GM18505 (cell line): ENCODE results near the gene PDIA4.
"Not testable (repeated sequence)": the region's sequence is repeated elsewhere in the genome, so short reads cannot be mapped to it uniquely, and the experiment has no call there.

Experiments used
- ATAC-seq: cut with Tn5 transposase; IDR thresholded peaks from one replicate; pipeline ENCODE4 v1.9.1; 2021; ENCODE audit not compliant: unreplicated experiment
- POLR2A ChIP-seq: IDR thresholded peaks from 4 replicates; pipeline ENCODE4 v1.6.1; 2011; ENCODE audit warnings: borderline replicate concordance; ENCODE audit not compliant: insufficient read depth, insufficient read length; ENCODE audit errors: extremely low read depth

The PDIA4 gene

DNA sequence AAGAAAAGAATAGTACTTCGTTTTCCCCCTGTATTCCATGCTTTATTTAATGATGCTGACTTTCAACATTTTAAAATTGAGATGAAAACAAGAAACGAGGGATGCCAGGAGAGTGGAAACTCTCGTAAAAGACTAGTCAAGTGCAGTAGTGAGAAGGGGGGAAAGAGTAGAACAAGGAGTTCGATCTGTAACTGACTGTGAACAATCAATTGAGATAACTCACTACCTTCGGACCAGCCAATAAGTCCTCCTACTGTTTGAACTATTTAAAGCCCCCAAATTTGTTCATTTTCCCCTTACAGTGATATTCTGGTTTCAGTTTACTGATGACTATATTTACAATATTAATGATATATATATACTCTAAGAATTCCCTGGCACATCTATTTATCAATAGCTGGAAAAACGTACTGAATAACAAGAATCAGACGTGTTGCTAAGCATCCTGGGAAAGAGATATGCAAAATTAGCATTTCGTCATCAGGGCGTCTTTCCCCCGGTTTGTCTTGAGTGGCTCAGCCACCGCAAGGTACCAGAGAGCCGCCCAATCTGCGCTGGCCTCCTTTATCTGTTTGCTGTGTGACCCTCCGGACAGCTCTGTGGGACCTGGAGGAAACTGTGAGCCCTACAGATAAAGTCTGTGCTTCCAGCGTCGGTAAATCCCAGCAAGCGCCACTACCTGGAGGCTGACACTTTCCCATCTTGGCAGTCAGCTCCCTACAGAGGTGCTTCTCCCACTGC, 41.1 kb downstream of the PDIA4 start:
- ATAC-seq: peak; percentile 90
- peak; percentile 66 for TF ChIP-seq POLR2A

DNA sequence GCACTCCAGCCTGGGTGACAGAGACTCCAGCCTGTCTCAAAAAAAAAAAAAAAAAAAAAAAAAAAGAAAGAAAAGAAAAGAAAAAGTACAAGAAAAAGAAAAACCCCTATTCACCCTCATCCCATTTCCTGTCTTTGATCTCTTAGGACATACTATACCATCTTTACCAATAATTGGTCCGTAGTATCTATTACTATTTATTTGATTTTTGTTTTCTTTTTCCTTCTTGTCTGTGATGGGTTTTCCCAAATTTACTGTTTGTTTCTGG, 41.6 kb downstream of the PDIA4 start:
- ATAC-seq: no peak
- no peak for TF ChIP-seq POLR2A

DNA sequence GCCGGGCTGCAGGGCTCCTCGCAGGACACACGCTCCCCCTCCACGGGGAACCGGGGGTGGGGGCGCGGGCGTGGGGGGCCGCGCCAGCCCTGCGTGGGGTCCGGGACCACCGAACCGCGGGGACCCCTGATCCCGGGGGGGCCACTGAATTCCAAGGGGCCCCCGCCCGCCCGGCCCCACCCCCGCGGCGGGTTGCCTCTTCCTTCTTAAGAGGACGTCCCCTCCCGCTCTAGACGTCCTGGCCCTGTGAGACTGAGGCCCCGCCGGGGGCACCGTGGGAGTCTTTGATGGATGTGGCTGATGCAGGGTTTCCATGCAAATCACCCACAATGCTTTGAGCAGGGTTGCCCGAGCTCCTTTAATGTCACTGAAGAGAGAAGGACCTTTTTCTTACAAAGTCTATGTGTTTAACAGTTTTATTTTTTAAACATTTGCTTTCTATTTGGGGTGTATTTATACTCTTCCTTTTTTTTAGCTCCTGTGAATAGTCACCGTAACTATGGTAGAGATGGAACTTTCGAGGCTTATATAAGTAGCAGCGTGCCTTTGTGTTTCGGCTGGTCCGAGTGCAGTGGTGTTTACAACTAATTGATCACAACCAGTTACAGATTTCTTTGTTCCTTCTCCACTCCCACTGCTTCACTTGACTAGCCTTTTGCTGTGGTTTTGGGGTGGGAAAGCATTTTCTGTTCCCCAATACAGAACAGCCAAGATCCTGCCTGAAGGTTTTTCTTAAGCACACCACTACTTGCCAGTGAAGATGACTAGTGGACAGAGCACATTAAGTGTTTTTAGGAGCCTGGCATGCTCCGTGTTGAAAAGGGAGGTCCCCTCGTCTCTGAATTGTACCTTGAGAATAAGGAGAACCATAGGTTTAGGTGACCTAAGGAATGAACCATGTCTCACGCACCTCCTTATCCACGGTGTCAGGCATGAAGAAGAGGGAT, 44.8 kb downstream of the PDIA4 start:
- peak; percentile 58 for ATAC-seq
- TF ChIP-seq POLR2A: no peak

DNA sequence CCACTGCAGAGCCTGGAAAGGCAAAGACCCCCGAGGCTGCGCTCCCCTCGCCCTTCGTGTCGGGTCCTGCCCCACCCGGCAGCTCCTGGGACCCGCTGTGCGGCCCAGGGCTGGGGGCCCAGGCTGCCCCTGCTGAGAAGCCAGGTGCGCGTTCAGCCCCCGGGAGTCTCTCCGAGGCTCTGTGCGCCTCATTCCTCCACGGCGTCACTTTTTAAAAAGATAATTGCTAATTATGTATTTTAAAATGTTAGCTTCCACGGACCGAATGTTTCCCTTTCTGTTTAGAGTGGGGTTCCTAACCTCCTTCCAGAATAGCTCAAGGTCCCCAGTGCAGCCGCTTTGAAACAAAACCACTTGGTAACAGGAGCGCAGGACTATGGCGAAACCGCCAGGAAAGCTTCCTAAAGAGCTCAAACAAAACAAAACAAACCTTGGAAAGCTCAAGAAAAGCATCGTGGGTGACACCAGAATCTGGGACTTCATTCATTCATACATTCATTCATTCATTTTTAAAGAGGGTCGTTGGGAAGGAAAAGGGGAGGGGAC, 45.6 kb downstream of the PDIA4 start:
- no peak for ATAC-seq
- TF ChIP-seq POLR2A: no peak

DNA sequence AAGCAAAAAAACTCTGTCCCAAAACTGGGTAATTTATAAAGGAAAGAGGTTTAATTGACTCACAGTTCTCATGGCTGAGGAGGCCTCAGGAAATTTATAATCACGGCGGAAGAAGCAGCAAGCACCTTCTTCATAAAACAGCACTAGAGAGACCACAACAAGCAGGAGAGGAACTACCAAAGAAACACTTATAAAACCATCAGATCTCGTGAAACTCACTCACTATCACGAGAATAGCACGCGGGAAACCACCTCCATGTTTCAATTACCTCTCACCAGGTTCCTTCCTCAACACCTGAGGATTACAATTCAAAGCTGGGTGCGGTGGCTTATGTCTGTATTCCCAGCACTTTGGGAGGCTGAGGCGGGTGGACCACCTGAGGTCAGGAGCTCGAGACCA, 48.5 kb downstream of the PDIA4 start:
- no peak for ATAC-seq
- TF ChIP-seq POLR2A: no peak

DNA sequence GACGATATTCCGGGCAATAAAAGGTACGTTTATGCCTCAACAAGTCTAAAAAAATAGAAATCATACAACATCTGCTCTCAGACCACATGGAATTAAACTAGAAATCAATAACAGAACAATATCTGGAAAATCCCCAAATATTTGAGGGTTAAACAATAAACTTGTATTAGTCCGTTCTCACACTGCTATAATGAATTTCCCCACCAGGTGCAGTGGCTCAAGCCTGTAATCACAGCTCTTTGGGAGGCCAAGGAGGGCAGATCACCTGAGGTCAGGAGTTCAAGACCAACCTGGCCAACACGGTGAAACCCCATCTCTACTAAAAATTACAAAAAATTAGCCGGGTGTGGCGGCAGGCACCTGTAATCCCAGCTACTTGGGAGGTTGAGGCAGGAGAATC, 49.2 kb downstream of the PDIA4 start:
- ATAC-seq: not testable (repeated sequence)

DNA sequence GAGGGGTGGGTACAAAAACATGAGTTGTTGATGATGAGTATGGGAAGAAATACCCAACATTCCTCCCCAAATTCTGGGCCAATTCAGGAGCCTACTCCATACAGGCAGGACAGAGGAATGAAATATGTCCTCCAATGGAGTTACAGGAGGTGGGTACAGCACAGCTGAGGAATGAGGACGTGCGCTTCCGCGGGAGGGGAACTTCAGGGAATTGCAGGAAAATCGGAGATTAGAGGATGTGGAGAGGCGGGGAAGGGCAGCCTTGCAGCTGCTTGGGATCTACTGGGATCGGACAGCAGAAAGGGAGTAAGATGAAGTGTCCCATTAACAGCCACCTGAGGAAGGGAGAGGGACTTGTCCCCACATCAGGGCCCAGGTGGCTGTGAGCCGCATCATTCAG, 50.2 kb downstream of the PDIA4 start:
- no peak for ATAC-seq
- no peak for TF ChIP-seq POLR2A

DNA sequence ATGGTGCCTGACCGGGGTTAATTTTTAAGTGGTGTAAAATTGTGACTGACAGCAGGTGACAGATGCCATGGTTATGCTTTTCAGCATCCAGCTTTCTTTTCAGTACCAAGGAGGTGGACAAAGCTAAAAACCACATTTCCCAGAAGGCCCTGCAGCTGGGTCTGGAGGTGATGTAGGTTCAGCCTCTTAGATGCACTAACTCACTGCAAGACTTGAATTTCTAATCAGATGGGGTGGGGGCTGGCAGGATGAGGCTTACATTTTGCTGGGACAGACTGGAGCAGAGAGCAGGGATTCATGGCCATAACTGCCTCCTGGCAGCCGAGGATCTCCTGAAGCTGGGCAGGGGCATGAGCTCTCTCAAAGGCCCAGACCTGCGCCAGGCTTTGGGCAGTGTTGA, 52.4 kb downstream of the PDIA4 start:
- ATAC-seq: no peak
- no peak for TF ChIP-seq POLR2A

DNA sequence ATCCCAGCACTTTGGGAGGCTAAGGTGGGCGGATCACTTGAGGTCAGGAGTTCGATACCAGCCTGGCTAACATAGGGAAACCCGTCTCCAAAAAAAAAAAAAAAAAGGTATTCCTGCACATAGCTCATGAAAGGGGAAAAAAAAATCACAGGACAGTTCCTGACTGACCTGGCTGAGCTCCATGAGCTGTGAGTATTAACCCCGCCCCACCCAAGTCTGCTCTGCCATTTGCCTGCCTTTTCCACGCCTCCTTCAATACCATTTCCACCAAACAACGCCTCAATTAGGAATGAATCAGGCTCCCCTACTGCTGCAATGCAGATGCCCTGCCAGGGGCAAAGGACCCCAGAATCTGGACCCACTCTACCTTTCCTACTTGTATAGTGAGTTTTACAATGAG, 55.0 kb downstream of the PDIA4 start:
- TF ChIP-seq POLR2A: no peak
- ATAC-seq: no peak

DNA sequence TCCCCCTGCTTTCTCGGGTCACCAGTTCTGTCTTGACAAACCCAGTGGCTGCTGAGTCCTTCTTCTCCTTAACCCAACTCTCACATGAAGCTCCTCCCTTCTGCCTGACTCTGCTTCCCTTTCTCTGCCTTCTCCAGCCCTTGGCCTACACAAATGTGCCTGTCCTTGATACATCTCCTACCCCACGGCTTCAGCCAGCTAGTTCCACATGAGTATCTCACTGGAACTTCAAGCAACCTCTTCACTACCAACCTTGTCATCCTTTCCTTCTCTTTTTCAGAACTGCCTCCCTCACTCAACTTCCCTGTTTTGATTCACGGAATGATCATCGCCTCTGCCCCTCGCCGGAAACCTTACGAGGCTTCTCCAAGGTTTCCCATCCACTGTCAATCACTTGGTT, 55.9 kb downstream of the PDIA4 start:
- TF ChIP-seq POLR2A: no peak
- ATAC-seq: no peak

DNA sequence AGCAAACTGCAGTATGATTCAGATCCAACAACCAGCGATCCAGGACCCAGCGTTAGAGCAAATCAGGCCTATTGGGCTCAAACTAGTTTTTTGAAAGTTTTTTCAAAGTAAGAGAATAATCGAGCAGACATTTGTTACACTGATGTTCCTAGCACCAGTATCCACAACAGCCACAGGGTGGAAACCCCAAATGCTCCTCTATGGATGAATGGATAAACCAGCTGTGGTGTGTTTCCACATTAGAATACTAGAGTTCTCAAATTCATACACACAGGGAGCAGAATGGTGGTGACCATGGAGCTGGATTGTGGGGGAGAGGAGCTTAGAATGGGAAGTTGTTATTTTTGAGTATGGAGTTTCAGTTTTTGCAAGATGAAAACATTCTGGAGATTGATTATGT, 60.7 kb downstream of the PDIA4 start:
- TF ChIP-seq POLR2A: no peak
- no peak for ATAC-seq

DNA sequence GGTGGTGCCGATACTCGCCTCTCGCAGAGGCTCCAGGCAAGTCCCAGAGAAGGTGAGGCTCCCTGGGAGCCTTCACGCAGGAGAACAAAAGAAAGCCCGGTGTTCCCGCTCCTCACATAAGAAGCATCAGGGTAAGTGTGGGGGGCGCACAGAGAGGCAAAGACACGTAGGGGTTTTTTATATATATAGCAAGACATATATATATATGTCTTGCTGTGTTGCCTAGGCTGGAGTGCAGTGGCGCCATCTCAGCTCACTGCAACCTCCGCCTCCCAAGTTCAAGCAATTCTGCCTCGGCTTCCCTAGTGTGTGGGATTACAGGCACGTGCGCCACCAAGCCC, 61.3 kb downstream of the PDIA4 start:
- no peak for ATAC-seq
- TF ChIP-seq POLR2A: no peak

DNA sequence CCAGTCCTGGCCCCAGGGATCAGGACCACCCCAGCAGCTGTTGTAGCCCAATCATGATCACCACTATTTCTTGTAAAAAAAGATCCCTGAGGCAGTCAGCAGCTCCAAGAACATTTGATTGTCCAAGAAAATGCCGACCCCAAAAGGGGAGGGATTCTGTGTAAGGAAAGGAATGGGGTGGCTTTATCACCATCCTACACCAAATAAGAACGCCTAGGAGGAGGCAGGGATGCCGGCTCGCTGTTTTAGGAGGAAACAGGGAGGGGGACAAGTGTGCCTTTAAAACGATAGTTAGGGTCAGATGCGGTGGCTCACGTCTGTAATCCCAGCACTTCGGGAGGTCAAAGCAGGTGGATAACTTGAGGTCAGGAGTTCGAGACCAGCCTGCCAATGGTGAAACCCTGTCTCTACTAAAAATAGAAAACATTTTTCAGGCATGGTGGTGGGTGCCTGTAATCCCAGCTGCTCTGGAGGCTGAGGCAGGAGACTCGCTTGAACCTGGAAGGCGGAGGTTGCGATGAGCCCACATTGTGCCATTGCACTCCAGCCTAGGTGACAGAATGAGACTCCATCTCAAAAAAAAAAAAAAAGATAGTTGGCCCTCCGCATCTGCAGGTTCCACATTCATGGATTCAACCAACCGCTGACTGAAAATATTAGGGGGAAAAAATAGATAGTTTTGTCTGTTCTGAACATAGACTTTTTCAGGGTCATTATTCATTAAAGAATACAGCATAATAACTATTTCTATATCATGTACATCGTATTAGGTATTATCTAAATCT, 63.6 kb downstream of the PDIA4 start:
- ATAC-seq: no peak
- TF ChIP-seq POLR2A: no peak
